GM12801 (cell line): ENCODE results near the gene ZNF865.

Experiments
- TF ChIP-seq, protein P1 (sequence below): IDR thresholded peaks from one replicate; pipeline ENCODE4 v1.5.1; 2011; ENCODE audit warnings: control low read depth; ENCODE audit not compliant: insufficient read length; ENCODE audit errors: extremely low read depth

Gene ZNF865

DNA sequence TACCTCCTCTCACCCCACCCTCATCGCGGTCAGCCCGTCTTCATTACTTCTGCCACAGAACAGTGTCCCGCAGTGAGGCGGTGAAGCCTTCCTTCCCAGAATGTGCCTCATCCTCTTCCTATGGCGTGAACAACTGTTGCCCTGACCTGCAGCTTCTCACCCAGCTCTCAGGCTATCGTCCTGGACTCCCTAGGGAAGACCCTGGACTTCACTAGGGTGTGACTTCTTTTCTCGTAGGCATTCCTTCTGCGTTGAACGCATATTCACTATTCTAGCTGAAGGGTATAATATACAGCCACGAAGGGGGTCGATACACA is 982 bp downstream of the ZNF865 start:
- TF ChIP-seq, protein P1, sequence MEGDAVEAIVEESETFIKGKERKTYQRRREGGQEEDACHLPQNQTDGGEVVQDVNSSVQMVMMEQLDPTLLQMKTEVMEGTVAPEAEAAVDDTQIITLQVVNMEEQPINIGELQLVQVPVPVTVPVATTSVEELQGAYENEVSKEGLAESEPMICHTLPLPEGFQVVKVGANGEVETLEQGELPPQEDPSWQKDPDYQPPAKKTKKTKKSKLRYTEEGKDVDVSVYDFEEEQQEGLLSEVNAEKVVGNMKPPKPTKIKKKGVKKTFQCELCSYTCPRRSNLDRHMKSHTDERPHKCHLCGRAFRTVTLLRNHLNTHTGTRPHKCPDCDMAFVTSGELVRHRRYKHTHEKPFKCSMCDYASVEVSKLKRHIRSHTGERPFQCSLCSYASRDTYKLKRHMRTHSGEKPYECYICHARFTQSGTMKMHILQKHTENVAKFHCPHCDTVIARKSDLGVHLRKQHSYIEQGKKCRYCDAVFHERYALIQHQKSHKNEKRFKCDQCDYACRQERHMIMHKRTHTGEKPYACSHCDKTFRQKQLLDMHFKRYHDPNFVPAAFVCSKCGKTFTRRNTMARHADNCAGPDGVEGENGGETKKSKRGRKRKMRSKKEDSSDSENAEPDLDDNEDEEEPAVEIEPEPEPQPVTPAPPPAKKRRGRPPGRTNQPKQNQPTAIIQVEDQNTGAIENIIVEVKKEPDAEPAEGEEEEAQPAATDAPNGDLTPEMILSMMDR, result no peak

DNA sequence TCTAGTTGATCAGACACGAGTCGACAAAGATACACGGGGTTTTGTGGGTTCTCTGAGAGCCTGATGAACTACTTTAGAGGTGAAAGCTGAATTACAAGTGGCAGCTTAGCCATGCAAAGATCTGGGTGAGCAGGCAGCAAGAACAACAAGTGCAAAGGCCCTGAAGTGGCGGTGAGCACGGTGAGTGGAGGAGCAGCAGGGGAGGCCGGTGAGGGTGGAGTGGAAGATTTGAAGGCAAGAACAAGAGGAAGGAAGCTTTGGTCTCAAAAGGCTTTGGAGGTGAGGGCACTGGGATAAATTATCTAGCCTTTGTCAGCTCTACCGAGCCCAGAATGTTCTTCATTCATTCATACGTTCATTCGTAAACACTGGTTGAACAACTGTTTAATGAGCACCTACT is 1.4 kb downstream of the ZNF865 start:
- TF ChIP-seq, protein P1, result no peak

DNA sequence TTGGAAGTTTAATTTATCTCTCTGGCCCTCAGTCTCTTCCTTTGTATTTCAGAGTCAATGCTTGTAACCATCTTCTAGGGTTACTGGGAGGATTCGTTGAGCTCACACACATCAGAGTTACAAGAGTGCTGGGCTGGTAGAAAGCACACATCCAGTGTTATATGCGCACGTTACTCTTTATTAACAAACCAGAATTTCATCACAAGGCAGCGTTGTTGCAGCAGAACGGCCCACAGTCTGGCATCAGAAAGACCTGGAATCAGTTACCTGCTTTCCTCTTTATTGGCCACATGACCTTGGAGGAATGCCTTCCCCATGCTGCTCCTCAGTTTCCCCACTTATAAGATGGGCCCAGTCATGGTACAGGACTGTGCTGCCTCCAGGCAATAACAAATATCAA is 3.9 kb downstream of the ZNF865 start:
- TF ChIP-seq, protein P1, result no peak

DNA sequence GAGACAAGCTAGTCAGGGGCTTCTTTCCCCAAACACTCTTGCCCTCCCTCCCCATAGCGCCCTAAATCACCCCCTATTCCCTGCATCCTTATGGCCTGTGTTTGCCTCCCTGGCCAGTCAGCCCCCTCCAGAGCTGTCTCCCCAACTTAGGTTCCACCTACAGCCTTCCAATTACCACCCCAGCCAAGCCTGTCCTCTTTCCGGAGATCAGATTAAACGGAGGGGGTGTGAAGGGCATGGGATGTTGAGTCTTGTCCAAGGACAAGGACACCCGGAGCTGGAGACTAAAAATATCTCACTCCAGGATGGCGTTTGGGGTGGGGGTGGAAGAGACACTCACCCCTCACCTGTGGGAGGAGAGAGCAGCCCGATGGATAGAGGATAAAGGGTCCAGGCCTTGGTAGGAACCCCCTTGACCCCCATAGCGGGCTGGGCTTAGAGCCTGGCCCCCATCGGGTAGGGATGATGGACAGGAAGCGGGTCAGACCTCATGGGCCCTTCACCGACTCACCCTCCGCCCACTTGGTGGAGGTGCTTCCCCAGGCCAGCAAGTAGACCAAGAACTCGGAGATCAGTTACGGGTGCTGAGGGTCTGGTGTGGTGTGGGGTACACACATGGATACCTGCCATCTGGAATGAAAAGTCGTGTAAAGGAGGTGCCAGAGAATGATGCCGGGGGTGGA is 6.0 kb downstream of the ZNF865 start:
- TF ChIP-seq, protein P1, result no peak

DNA sequence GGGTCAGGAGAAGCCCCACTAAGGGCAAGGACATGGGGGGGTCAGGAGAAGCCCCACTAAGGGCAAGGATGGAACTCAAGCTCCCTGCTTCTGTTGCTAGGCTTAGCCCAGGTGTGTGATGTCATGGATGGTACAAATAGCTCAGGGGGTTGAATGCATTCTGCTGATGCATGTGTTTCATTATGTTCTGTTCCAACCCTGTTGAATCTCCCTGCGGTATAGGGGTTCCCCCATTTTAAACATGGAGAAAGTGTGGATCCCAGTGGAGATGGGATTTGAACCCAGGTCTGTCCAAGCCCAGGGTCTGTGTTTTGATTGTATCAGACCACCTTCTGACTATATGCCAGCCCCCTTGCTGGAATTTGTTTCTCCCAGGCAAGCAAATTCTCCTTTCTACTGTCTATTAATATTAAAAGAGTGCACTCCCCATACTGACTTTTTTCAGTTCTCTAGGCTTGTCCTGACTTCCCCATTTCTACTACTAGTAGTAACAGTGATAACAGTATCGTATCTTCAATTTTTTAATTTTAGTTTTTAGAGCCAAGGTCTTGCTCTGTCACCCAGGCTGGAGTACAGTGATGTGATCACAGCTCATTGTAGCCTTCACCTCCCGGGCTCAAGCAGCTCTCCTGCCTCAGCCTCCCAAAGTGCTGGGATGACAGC is 6.7 kb downstream of the ZNF865 start:
- TF ChIP-seq, protein P1, result no peak

DNA sequence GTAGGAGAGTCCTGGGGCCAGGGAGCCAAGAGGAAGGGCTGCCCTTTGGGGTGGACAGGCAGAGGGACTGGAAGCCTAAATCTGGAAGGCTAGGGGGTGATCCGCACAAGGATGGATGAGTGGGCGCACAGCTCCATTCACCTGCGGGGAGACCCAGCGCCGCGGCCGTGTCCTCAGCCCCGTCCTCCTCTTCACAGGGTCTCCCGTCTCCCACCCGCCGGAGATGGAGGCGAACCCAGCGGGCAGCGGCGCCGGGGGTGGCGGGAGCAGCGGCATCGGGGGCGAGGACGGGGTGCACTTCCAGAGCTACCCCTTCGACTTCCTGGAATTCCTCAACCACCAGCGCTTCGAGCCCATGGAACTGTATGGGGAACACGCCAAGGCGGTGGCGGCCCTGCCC is 7.9 kb downstream of the ZNF865 start:
- TF ChIP-seq, protein P1, result no peak

DNA sequence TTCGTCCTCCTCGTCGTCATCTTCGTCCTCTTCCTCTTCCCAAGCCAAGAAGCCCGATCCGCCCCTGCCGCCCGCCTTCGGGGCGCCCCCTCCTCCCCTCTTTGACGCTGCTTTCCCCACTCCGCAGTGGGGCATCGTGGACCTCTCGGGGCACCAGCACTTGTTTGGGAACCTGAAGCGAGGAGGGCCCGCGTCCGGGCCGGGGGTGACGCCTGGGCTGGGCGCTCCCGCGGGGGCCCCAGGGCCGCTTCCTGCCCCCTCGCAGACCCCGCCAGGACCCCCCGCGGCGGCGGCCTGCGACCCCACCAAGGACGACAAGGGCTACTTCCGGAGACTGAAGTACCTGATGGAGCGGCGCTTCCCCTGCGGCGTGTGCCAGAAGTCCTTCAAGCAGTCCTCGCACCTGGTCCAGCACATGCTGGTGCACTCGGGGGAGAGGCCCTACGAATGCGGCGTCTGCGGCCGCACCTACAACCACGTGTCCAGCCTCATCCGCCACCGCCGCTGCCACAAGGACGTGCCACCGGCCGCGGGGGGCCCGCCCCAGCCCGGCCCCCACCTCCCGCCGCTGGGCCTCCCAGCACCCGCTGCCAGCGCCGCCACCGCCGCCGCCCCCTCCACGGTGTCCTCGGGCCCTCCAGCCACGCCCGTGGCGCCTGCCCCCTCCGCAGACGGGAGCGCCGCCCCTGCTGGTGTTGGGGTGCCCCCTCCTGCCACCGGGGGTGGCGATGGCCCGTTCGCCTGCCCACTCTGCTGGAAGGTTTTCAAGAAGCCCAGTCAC is 8.7 kb downstream of the ZNF865 start:
- TF ChIP-seq, protein P1, result no peak
